NCI-H1092 (cell line): ENCODE data around the gene TUBB.
A peak's percentile ranks its signal among the peaks of the same experiment; 100 is the strongest.
"Not testable (repeated sequence)": the region's sequence is repeated elsewhere in the genome, so short reads cannot be mapped to it uniquely, and the experiment has no call there.

Experiments used
- DNase-seq: peaks from one replicate; lab custom pipeline; 2025; lab: John Stamatoyannopoulos, UW

Gene TUBB

GRCh38 chr6:30738532-30738931 is 18.4 kb downstream of the TUBB start:
- no peak for DNase-seq

DNA sequence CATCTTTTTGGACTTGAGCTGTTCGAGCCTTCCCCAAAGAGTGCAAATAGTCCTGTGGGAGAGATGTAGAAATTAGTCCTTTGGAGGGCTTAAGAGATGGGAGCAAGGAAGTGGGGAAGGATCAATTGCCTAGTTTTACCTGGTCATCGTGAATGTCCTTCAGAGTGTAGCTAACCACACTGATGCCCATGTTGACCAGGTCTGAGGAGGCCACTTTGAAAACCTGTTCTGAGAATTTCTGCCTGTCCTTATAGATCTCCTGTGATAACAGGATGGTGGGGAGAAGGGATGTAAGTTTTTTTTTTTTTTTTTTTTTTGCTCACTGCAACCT is 20.4 kb downstream of the TUBB start:
- DNase-seq = no peak

- DNase-seq = no peak
These were observed 21.1 kb downstream of the TUBB start for GRCh38 chr6:30741063-30741779.

- no peak for DNase-seq
These were observed 21.7 kb downstream of the TUBB start for GRCh38 chr6:30741789-30742315.

GRCh38 chr6:30742316-30743098 is 22.4 kb downstream of the TUBB start, which contains the start of gene FLOT1:
Gene FLOT1 (minus strand): TSS chr6:30742687. CDS start chr6:30742189, 498 bp downstream.
- peak; percentile 53 for DNase-seq

DNA sequence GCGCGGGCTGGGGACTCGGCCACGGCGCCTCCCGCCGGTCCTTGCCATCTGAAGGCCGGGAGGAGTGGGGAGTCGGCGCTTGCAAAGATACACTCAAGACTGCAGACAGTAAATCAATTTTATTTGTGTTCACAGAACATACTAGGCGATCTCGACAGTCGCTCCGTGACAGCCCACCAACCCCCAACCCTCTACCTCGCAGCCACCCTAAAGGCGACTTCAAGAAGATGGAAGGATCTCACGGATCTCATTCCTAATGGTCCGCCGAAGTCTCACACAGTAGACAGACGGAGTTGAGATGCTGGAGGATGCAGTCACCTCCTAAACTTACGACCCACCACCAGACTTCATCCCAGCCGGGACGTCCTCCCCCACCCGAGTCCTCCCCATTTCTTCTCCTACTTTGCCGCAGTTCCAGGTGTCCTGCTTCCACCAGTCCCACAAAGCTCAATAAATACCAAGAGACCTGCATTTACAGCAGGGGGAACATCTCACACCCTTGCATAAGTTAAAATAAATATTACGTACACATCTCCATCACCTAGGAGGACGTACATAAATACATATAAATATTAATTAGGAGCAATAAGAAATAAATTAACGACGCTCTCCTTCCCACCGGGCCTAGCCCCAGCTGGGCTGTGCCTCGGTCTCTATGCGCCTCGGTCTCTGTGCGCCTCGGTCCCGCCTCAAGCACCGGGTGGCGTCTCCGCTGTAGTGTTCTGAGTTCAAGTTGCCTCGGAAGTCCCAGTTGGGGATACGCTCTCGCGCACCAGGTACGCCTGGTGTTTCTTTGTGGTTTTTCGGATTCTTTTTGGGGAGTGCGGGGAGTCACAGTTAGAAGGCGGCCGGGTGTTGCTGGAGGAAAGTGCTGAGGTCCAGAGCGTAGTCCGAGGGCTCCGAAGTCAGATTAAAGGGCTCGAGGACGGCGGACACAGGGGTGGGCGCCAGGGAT is 23.2 kb downstream of the TUBB start:
- DNase-seq = no peak

DNA sequence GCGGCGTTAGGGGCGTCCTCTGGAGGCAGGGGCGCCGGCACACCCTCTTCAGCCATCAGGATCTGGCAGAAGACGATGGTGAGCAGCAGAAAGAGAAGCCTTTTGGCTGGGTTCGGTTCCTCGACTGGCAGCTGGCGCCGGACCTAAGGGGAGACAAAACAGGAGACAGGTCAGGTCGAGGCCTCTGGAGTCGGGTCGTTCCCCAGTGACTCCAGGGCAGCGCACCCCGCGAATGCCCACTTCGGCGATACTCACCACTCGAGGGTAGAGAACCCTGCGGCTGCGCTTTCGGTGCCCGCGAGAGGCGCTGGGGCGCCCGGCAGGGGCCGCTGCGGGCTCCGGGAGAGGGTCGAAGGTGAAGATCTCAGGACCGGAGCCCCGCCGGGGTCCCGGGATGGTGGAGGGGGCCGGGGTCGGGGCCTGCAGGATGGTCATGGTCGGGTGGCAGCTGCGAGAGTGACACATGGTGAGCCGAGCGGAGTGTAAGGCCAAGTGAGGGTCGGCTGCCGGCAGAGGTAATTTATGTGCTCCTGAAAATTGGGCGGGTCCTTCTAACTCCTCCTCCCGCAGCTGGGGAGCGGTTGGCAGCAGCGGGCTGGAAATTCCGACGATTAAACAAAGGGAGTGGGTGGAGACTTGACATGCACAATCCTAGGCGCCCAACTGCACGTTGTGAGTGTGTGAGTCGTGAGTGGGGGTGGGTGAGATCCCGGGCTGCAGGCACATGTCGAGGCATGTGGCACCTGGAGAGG is 24.1 kb downstream of the TUBB start, which contains the start of gene IER3:
Gene IER3, minus strand, starts transcription at position 494 of the 752 bp plus-strand sequence. Its CDS starts 29 bp downstream, at position 465.
- no peak for DNase-seq

DNA sequence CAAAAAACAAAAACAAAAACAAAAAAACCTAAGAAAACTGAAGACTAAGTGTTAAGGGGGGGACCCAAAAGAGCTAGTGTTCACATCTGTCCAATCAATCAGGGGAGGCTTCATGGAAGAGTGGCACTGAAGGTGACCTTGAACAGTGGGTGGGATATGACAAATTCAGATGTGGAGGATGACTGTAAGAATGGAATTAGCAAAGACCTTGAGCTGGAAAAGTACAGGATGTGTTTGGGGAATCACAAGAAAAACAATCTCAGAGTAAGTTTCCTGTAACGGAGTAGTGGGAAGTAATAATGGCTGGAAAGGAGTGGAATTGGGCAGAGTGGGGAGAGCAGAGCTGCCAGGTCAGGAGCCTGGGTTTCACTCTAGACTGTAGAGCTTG is 27.1 kb downstream of the TUBB start:
- DNase-seq = no peak

- no peak for DNase-seq
These were observed 28.0 kb downstream of the TUBB start for GRCh38 chr6:30747902-30748769.

GRCh38 chr6:30748851-30749540 is 28.8 kb downstream of the TUBB start:
- no peak for DNase-seq

DNA sequence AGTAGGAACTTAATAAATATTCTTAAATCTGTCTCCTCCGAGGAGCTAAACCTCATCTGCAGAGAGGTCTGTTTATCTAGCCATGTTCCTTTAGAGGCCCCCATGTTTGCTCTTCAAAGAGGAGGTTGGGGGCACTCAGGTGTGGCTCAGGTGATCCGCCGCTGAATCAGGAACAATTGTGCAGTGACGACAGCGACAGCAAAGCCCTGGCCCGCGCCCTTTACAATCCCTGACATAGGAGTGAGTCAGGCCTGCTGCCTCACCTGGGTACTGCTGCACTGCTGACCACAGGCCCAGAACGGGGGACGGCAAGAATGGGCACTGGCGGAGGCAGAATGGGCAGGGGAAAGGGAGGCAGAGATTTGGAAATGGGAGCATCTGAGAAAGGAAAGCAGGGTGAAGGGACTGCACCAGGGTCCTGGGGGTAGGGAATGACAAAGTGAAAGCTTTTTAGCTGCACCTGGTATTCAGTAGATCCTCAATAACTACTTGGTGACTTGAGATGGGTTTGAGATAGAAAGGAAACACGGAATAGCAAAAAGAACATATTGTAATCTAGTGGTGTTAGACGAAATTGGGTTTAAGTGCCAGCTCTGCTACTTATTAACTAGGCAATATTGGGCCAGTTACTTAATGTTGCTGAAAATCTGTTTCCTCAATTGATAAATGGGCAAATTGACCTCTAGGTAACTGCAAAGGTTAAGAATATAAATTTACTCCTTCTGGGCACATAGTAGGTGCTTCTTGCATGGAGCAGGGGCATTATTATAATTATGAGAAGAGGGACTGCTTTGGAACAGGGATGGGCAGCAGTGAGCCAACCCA is 29.6 kb downstream of the TUBB start:
- DNase-seq = no peak

GRCh38 chr6:30750379-30750668 is 30.2 kb downstream of the TUBB start:
- no peak for DNase-seq

GRCh38 chr6:30752157-30752927 is 32.2 kb downstream of the TUBB start:
- no peak for DNase-seq

DNA sequence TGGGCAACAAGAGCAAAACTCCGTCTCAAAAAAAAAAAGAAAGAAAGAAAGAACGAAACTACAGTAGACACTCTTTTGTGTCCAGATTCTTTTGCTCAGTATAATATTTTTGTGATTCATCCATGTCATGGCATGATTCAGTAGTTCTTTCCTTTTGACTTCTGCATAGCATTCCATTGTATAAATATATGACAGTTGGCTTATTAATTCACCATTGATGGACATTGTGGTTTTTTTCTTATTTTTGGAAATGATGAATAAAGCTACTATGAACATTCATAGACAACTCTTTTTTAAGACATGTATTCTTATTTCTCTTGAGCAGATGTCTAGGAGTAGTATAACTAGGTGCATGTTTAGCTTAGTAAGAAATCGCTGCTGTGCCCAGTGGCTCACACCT is 34.5 kb downstream of the TUBB start:
- DNase-seq = no peak

DNA sequence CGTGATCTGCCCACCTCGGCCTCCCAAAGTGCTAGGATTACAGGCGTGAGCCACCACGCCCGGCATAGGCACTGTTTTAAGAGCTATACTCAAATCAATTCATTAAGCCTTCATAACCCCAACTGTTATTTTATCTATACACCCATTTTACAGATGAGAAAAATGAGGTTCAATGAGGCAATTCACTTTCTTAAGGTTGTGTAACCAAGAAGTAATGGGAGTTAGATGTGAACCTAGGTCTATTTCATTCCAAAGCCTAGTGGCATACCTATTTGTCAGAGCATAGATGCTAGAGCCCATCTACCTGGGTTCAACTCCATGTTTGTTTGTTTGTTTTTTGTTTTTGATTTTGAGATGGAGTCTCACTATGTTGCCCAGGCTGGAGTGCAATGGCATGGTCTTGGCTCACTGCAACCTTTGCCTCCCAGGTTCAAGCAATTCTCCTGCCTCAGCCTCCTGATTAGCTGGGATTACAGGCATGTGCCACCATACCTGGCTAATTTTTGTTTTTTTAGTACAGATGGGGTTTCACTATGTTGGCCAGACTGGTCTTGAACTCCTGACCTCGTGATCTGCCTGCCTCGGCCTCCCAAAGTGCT is 36.4 kb downstream of the TUBB start:
- DNase-seq = not testable (repeated sequence)

DNA sequence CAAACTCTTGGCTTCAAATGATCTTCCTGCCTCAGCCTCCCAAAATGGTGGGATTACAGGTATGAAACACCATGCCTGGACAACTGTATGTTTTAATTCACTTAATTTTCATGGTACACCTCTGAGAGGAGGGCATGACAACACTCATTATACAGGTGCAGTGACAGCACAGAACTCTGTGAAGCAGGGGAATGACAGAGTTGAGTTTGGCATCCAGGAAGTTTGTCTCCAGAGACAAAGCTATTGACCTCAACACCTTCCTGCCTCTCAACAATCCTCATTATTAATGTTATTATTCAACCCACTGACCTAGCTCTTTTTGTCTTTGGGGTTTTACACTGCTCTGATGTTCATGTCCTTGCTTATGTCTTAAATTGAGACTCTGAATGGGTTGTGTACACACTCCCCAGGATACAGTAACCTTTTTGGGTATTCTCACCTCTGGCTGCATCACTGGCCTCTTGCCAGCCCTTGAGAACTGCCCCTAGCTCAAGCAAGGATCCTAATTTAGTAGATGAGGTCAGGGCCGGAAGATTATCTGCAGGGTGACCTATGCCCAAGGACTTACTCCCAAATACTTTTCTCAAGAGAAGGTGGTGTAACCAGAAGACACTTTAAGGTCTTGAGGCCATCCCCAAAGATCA is 37.2 kb downstream of the TUBB start:
- DNase-seq = no peak

DNA sequence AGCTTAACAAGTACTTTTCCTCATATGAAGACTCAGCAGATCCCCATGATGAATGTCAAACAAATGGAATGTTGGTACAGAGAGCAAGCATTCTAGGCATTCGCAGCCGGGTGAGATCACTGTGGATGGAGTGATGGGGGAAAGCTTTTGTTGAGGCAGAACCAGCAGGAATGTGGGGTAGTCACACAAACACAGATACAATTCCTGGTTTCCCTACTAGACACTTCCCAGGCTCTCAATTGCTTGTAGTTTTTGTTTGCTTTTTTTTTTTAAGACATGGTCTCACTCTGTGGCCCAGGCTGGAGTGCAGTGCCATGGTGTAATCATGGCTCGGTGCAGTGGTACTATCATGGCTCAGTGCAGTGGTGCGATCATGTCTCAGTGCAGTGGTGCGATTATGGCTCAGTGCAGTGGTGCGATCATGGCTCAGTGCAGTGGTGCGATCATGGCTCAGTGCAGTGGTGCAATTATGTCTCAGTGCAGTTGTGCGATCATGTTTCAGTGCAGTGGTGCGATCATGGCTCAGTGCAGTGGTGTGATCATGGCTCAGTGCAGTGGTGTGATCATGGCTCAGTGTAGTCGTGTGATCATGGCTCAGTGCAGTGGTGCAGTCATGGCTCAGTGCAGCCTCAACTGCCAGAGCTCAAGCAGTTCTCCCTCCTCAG is 39.6 kb downstream of the TUBB start:
- DNase-seq = no peak
